Measurements from ENCODE around the gene GALR2.

DNA sequence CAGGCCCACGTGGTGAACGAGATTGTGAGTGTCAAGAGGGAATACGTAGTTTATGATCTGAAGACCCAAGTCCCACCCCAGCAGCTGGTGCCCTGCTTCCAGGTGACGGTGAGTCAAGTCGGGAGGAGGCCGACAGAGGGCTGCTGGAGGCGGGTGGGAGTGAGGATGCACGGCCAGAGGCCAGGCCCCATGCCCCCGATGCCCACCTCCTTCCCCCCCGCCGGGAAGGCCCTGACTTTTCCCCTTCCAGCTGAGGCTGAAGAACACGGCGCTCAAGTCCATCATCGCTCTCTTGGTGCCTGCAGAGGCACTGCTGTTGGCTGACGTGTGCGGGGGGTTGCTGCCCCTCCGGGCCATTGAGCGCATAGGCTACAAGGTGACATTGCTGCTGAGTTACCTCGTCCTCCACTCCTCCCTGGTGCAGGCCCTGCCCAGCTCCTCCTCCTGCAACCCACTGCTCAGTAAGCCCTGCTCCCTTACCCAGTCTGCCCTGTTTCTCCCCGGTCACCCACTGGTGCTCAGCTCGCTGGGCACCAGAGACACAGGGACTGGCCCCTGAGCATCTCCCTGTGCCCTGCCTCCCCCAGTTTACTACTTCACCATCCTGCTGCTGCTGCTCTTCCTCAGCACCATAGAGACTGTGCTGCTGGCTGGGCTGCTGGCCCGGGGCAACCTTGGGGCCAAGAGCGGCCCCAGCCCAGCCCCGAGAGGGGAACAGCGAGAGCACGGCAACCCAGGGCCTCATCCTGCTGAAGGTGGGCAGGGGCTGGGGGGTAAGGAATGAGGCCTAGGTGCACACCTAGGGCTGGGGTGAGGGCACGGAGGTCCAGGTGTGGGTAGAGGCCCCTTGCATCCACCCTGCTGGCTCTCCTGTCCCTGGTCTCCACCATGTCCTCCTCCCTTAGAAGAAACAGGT lies 7.0 kb downstream of the GALR2 start:
- TF ChIP-seq, protein P1, sequence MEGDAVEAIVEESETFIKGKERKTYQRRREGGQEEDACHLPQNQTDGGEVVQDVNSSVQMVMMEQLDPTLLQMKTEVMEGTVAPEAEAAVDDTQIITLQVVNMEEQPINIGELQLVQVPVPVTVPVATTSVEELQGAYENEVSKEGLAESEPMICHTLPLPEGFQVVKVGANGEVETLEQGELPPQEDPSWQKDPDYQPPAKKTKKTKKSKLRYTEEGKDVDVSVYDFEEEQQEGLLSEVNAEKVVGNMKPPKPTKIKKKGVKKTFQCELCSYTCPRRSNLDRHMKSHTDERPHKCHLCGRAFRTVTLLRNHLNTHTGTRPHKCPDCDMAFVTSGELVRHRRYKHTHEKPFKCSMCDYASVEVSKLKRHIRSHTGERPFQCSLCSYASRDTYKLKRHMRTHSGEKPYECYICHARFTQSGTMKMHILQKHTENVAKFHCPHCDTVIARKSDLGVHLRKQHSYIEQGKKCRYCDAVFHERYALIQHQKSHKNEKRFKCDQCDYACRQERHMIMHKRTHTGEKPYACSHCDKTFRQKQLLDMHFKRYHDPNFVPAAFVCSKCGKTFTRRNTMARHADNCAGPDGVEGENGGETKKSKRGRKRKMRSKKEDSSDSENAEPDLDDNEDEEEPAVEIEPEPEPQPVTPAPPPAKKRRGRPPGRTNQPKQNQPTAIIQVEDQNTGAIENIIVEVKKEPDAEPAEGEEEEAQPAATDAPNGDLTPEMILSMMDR (IDR thresholded peaks at IDR 0.05) = no peak
- TF ChIP-seq PBX3 (IDR thresholded peaks at IDR 0.05) (no peak), MAFK (IDR thresholded peaks at IDR 0.05; ENCODE audit: partially characterized antibody) (no peak), RAD21 (conservative IDR thresholded peaks at IDR 0.05 in 1 of 2, IDR thresholded peaks at IDR 0.05 in 1 of 2) (no peak), TP53 (CRISPR knock-in tag; IDR thresholded peaks at IDR 0.05) (no peak), PHF8 (IDR thresholded peaks at IDR 0.05; ENCODE audit: borderline replicate concordance, low read depth) (no peak), MAX (IDR thresholded peaks at IDR 0.05) (no peak), POLR2A (IDR thresholded peaks at IDR 0.05; ENCODE audit: low read length) (no peak), ESRRA (IDR thresholded peaks at IDR 0.05; ENCODE audit: borderline replicate concordance, low read length) (no peak), USF2 (IDR thresholded peaks at IDR 0.05) (no peak)

Measured in A549 (cell line).